ENCODE results near the gene CCL21. TPM values are rescaled to one million over a fixed set of nuclear protein-coding genes. Genes with fewer than 3 reads are reported as not detected.

Gene CCL21
- total RNA-seq, 4 donors from 2014 or later = 53.6 to 271 (median 119) TPM

DNA sequence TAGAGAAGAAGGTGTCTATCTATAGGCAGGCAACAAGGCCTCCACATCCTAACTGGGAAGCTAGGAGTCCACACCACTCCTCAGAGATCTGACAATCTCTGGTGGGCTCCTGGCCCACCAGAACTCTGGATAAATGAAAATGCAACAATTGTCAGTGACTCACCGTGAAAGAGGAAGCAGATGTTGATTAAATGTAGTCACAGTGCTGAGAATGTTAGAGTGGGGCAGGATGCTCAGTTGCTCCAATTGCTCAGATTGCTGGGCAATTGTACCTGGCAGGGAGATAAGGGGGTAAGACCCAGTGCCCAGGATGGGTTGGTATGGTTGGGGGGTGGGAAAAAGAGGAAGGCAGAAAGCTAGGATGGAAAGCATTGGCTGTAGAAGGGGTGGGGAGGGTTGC, 23.2 kb downstream of the CCL21 start:
- H3K4me1 ChIP-seq = peaks cover 0 to 13% (median 0%) of the 10 kb centered on the region in 4 donors
- no peaks in the 10 kb centered on the region for H3K9me3 ChIP-seq
- intact Hi-C loops (cut with DNase I) = no loop called here
- no peak overlapping the region for H3K4me3 ChIP-seq
- no peaks in the 10 kb centered on the region for H3K27me3 ChIP-seq
- TF ChIP-seq POLR2AphosphoS5 (IDR thresholded peaks at IDR 0.05) (no peak), EP300 (IDR thresholded peaks at IDR 0.05) (no peak), POLR2A (IDR thresholded peaks at IDR 0.05; ENCODE audit: low read depth) (no peak)
- TF ChIP-seq, protein P1, sequence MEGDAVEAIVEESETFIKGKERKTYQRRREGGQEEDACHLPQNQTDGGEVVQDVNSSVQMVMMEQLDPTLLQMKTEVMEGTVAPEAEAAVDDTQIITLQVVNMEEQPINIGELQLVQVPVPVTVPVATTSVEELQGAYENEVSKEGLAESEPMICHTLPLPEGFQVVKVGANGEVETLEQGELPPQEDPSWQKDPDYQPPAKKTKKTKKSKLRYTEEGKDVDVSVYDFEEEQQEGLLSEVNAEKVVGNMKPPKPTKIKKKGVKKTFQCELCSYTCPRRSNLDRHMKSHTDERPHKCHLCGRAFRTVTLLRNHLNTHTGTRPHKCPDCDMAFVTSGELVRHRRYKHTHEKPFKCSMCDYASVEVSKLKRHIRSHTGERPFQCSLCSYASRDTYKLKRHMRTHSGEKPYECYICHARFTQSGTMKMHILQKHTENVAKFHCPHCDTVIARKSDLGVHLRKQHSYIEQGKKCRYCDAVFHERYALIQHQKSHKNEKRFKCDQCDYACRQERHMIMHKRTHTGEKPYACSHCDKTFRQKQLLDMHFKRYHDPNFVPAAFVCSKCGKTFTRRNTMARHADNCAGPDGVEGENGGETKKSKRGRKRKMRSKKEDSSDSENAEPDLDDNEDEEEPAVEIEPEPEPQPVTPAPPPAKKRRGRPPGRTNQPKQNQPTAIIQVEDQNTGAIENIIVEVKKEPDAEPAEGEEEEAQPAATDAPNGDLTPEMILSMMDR (IDR thresholded peaks at IDR 0.05) = no peak
- H3K27ac ChIP-seq (replicated peaks in 1 of 4) = no peak overlapping the region
- DNase-seq (ENCODE audit: extremely low spot score) = no peak
- peaks cover 0 to 9% (median 4%) of the 10 kb centered on the region in 4 donors for H3K36me3 ChIP-seq
- 77% methylated on average over 1 of the region's 1 CpG for WGBS

DNA sequence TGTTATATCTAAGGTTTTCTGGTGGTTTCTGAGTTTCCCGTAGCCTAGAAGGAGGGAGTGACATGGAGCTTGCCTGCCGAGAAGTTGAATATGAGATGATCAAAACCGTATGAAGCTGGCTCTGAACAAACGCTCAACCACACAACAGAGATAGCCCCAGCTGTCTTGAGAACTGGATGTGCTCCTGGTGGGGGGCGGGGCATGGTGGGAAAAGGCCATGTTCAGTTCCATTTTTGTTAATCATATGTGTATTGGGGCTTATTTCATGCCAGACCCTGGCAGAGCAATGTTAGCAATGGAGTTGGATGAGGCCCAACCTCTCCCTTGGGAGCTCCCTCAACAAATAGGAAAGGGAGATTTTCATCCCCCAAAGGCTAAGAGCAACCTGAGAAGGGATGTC, 23.7 kb downstream of the CCL21 start:
- H3K4me3 ChIP-seq = no peak overlapping the region
- peaks cover 0 to 10% (median 0%) of the 10 kb centered on the region in 4 donors for H3K4me1 ChIP-seq
- 83% methylated on average over 5 of the region's 5 CpGs for WGBS
- no peaks in the 10 kb centered on the region for H3K27me3 ChIP-seq
- TF ChIP-seq POLR2AphosphoS5 (IDR thresholded peaks at IDR 0.05) (no peak), POLR2A (IDR thresholded peaks at IDR 0.05; ENCODE audit: low read depth) (no peak), EP300 (IDR thresholded peaks at IDR 0.05) (no peak)
- TF ChIP-seq, protein P1 (IDR thresholded peaks at IDR 0.05) = no peak
- no peak for DNase-seq (ENCODE audit: extremely low spot score)
- H3K9me3 ChIP-seq = no peaks in the 10 kb centered on the region
- H3K36me3 ChIP-seq = peaks cover 0 to 14% (median 6%) of the 10 kb centered on the region in 4 donors
- intact Hi-C loops (cut with DNase I) = no loop called here
- no peak overlapping the region for H3K27ac ChIP-seq (replicated peaks in 1 of 4)

DNA sequence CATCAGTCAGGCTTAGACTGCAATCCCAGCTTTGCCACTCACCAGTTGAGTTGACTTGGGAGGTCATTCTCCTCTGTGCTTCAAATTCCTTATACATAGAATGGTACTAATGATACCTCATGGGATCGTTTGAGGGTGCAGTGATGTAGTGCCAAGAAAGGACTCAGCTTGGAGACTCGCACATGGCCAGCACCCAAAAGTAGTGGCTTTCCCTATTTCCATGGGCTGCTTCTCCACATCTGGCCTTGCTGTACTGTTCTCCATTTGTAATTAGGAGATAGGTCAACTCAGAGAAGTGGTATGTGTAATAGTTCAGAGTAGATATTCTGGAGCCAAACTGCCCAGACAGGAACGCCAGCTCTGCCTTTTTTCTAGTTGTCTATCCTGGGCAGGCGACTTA, 24.3 kb downstream of the CCL21 start:
- intact Hi-C loops (cut with DNase I) = no loop called here
- H3K27ac ChIP-seq (replicated peaks in 1 of 4) = no peak overlapping the region
- 92% methylated on average over 4 of the region's 4 CpGs for WGBS

DNA sequence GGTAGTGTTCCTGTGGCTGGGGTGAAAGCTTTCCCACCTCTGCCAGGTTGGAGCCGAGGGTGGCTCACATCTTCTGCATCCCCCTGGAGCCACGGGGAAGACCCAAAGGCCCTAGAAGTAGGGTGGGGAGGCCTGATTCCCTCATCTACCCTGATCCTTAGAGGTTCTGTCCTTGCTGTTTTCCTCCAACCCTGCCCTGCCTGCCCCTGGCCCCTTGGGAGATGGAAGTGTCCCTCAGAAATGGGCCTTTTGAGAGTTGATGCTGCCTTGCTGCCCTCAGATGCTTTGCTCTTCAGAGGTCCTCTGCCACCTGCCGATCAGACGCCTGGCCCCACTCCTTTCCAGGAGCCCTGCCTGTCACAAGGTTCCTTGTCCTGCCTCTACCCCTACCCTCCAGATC, 25.1 kb downstream of the CCL21 start:
- Histone ChIP-seq H3K4me3 (no peak overlapping the region), H3K9me3 (no peaks in the 10 kb centered on the region), H3K27me3 (no peaks in the 10 kb centered on the region), H3K27ac (replicated peaks in 1 of 4) (no peak overlapping the region), H3K4me1 (peaks cover 0 to 10% (median 0%) of the 10 kb centered on the region in 4 donors), H3K36me3 (peaks cover 0 to 18% (median 8%) of the 10 kb centered on the region in 4 donors)
- intact Hi-C loops (cut with DNase I) = no loop called here
- 84% methylated on average over 4 of the region's 4 CpGs for WGBS
- no peak for DNase-seq (ENCODE audit: extremely low spot score)
- no peak for TF ChIP-seq POLR2AphosphoS5 (IDR thresholded peaks at IDR 0.05)
- TF ChIP-seq, protein P1 (IDR thresholded peaks at IDR 0.05) = no peak
- TF ChIP-seq EP300 (IDR thresholded peaks at IDR 0.05) = no peak
- no peak for TF ChIP-seq POLR2A (IDR thresholded peaks at IDR 0.05; ENCODE audit: low read depth)

More for the DNA sequence above, 24.3 kb downstream of the CCL21 start:
- peaks cover 0 to 18% (median 8%) of the 10 kb centered on the region in 4 donors for H3K36me3 ChIP-seq
- H3K9me3 ChIP-seq = no peaks in the 10 kb centered on the region
- no peak for DNase-seq (ENCODE audit: extremely low spot score)
- peaks cover 0 to 10% (median 0%) of the 10 kb centered on the region in 4 donors for H3K4me1 ChIP-seq
- no peak for TF ChIP-seq EP300 (IDR thresholded peaks at IDR 0.05)
- TF ChIP-seq POLR2AphosphoS5 (IDR thresholded peaks at IDR 0.05) = no peak
- TF ChIP-seq, protein P1 (IDR thresholded peaks at IDR 0.05) = no peak
- no peak for TF ChIP-seq POLR2A (IDR thresholded peaks at IDR 0.05; ENCODE audit: low read depth)
- no peaks in the 10 kb centered on the region for H3K27me3 ChIP-seq
- H3K4me3 ChIP-seq = no peak overlapping the region

DNA sequence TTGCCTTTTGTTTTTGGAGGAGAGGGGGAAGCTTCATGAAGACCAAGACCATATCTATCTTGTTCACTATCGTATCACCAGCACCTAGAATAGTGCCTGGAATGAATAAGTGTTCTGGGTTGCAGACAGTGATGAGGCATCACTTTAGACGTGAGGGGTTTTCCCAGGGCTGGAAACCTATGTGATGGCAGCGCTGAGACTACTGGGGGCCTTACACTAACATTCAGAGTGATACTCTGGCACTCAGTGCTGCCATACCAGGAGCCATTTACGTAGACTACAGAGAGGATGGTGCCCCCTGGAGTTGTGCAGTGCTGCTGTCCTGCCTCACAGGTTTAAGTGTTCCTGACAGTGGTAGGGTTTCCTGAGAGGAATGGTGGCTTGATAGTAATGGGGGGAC, 25.8 kb downstream of the CCL21 start:
- DNase-seq (ENCODE audit: extremely low spot score) = no peak
- TF ChIP-seq EP300 (IDR thresholded peaks at IDR 0.05) = no peak
- TF ChIP-seq, protein P1 (IDR thresholded peaks at IDR 0.05) = no peak
- TF ChIP-seq POLR2A (IDR thresholded peaks at IDR 0.05; ENCODE audit: low read depth) = no peak
- no peak for TF ChIP-seq POLR2AphosphoS5 (IDR thresholded peaks at IDR 0.05)
- Histone ChIP-seq H3K27ac (replicated peaks in 1 of 4) (no peak overlapping the region), H3K9me3 (no peaks in the 10 kb centered on the region), H3K27me3 (no peaks in the 10 kb centered on the region), H3K36me3 (peaks cover 0 to 18% (median 8%) of the 10 kb centered on the region in 4 donors), H3K4me1 (peaks cover 0 to 10% (median 0%) of the 10 kb centered on the region in 4 donors), H3K4me3 (no peak overlapping the region)
- intact Hi-C loops (cut with DNase I) = no loop called here
- 90% methylated on average over 4 of the region's 4 CpGs for WGBS
